ENCODE measurements around the gene UBE2I. TPM values are rescaled to one million over a fixed set of nuclear protein-coding genes. Genes with fewer than 3 reads are reported as not detected.
A peak's percentile ranks its signal among the peaks of the same experiment; 100 is the strongest.

The UBE2I gene
- total and polyA plus RNA-seq, 2 donors (not counting 1 experiment from before 2014, with no cell fraction given), result 42.1 to 142 TPM

DNA sequence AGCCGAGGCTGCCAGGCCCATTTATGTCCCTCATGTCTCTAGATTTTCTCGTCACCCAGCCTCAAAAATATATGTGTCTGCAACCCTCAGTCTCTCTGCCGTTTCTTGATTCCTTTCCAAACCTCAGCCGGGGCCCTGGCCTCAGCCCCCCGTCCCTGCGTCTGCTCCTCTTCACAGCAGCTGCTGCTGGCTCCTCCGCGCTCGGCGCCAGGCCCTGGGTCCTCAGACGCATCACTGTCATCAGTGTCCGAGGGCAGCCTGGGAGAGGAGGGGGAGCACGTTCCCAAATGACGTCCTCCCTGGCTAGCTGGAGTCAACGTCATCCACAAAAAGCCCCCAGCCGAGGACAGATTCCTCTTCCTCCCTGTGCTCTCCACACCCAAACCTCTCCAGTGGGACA, 39.9 kb downstream of the UBE2I start:
- H4K20me1 ChIP-seq (ENCODE audit: control insufficient read depth, extremely low read depth, insufficient read depth, low read length), result no peaks in the 10 kb centered on the region
- H3K4me2 ChIP-seq (ENCODE audit: extremely low read depth, insufficient read depth, low read length), result no peak overlapping the region
- no peak overlapping the region for H3K9ac ChIP-seq (ENCODE audit: insufficient read depth, low read length)
- DNase-seq (ENCODE audit: low read depth in 2 of 2), result no peak
- H3K9me3 ChIP-seq (ENCODE audit: control insufficient read depth, insufficient read depth, low read depth, low read length), result no peaks in the 10 kb centered on the region
- peaks cover 39% of the 10 kb centered on the region for H3K79me2 ChIP-seq (ENCODE audit: control insufficient read depth, insufficient read depth, low read length)
- TF ChIP-seq EZH2 (IDR thresholded peaks at IDR 0.05; ENCODE audit: low read length, missing control alignments), result no peak
- TF ChIP-seq, protein P1, sequence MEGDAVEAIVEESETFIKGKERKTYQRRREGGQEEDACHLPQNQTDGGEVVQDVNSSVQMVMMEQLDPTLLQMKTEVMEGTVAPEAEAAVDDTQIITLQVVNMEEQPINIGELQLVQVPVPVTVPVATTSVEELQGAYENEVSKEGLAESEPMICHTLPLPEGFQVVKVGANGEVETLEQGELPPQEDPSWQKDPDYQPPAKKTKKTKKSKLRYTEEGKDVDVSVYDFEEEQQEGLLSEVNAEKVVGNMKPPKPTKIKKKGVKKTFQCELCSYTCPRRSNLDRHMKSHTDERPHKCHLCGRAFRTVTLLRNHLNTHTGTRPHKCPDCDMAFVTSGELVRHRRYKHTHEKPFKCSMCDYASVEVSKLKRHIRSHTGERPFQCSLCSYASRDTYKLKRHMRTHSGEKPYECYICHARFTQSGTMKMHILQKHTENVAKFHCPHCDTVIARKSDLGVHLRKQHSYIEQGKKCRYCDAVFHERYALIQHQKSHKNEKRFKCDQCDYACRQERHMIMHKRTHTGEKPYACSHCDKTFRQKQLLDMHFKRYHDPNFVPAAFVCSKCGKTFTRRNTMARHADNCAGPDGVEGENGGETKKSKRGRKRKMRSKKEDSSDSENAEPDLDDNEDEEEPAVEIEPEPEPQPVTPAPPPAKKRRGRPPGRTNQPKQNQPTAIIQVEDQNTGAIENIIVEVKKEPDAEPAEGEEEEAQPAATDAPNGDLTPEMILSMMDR (conservative IDR thresholded peaks at IDR 0.05 in 1 of 2, IDR thresholded peaks at IDR 0.05 in 1 of 2; ENCODE audit: low read depth in 1 of 2, low read length in 2 of 2), result no peak
- no peak overlapping the region for H2AFZ ChIP-seq (ENCODE audit: low read length)
- H3K27me3 ChIP-seq (ENCODE audit: control insufficient read depth, insufficient read depth, low read length), result no peaks in the 10 kb centered on the region
- H3K4me1 ChIP-seq (ENCODE audit: control insufficient read depth, extremely low read depth, insufficient read depth, low read length), result peaks cover 5% of the 10 kb centered on the region
- no peak overlapping the region for H3K27ac ChIP-seq (ENCODE audit: insufficient read depth, low read length)
- H3K36me3 ChIP-seq (ENCODE audit: control insufficient read depth, insufficient read depth, low read length), result peaks cover 15% of the 10 kb centered on the region
- no peak overlapping the region for H3K4me3 ChIP-seq (replicated peaks in 1 of 4; ENCODE audit: control extremely low read depth in 1 of 4, insufficient read depth in 1 of 4, low read depth in 3 of 4, low read length in 4 of 4)

DNA sequence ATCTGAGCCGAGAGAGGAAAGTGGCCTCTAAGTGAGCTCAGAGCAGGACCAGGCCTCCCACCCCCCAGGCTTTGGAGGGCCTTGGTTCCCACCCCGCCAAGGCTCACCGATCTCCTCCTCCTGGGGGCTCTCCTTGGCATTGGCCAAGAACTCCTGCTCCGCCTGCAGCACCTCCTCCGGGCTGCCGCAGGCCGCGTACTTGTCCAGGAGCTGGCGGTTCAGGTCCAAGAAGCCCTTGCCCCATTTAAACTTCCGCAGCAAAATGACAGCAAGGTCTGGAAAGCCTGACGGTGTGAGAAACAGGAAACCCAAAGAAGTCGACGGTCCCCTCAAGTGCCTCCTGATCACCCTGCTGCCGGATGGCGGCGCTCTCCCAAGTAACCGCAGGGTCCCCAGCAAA, 40.5 kb downstream of the UBE2I start:
- no peak overlapping the region for H3K4me3 ChIP-seq (replicated peaks in 1 of 4; ENCODE audit: control extremely low read depth in 1 of 4, insufficient read depth in 1 of 4, low read depth in 3 of 4, low read length in 4 of 4)
- no peaks in the 10 kb centered on the region for H3K27me3 ChIP-seq (ENCODE audit: control insufficient read depth, insufficient read depth, low read length)
- no peaks in the 10 kb centered on the region for H4K20me1 ChIP-seq (ENCODE audit: control insufficient read depth, extremely low read depth, insufficient read depth, low read length)
- H3K36me3 ChIP-seq (ENCODE audit: control insufficient read depth, insufficient read depth, low read length), result peaks cover 15% of the 10 kb centered on the region
- H3K9me3 ChIP-seq (ENCODE audit: control insufficient read depth, insufficient read depth, low read depth, low read length), result no peaks in the 10 kb centered on the region
- no peak overlapping the region for H2AFZ ChIP-seq (ENCODE audit: low read length)
- DNase-seq (ENCODE audit: low read depth in 2 of 2), result no peak
- H3K4me1 ChIP-seq (ENCODE audit: control insufficient read depth, extremely low read depth, insufficient read depth, low read length), result peaks cover 5% of the 10 kb centered on the region
- peaks cover 43% of the 10 kb centered on the region for H3K79me2 ChIP-seq (ENCODE audit: control insufficient read depth, insufficient read depth, low read length)
- no peak for TF ChIP-seq EZH2 (IDR thresholded peaks at IDR 0.05; ENCODE audit: low read length, missing control alignments)
- TF ChIP-seq, protein P1 (conservative IDR thresholded peaks at IDR 0.05 in 1 of 2, IDR thresholded peaks at IDR 0.05 in 1 of 2; ENCODE audit: low read depth in 1 of 2, low read length in 2 of 2), result no peak
- H3K9ac ChIP-seq (ENCODE audit: insufficient read depth, low read length), result no peak overlapping the region
- H3K4me2 ChIP-seq (ENCODE audit: extremely low read depth, insufficient read depth, low read length), result no peak overlapping the region
- no peak overlapping the region for H3K27ac ChIP-seq (ENCODE audit: insufficient read depth, low read length)

DNA sequence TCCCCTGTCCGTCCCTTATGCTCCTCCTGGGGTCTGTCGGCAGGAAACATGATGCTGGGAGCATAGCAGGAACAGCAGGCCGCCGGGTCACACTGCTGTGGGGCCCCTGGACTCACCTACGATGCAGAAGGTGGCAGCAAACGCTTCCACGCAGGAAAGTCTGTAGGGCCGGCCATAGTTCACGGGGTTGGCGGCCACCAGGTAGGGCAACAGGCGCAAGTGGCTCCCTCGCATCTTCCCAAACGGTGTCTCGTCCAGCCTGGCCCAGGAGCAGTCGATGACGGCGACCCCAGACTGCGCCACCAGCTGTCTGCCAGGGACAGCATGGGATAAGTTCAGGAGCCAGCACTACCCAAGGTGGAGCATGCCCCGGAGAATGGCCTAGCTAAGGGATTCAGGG, 41.3 kb downstream of the UBE2I start:
- peaks cover 50% of the 10 kb centered on the region for H3K79me2 ChIP-seq (ENCODE audit: control insufficient read depth, insufficient read depth, low read length)
- H3K27ac ChIP-seq (ENCODE audit: insufficient read depth, low read length), result no peak overlapping the region
- peak overlapping the region; percentile 59 to 96 (median 82) for H3K4me3 ChIP-seq (replicated peaks in 1 of 4; ENCODE audit: control extremely low read depth in 1 of 4, insufficient read depth in 1 of 4, low read depth in 3 of 4, low read length in 4 of 4)
- DNase-seq (ENCODE audit: low read depth in 2 of 2), result no peak
- H3K9ac ChIP-seq (ENCODE audit: insufficient read depth, low read length), result peak overlapping the region; percentile 82
- no peaks in the 10 kb centered on the region for H3K27me3 ChIP-seq (ENCODE audit: control insufficient read depth, insufficient read depth, low read length)
- H3K4me1 ChIP-seq (ENCODE audit: control insufficient read depth, extremely low read depth, insufficient read depth, low read length), result peaks cover 5% of the 10 kb centered on the region
- peak overlapping the region; percentile 86 for H3K4me2 ChIP-seq (ENCODE audit: extremely low read depth, insufficient read depth, low read length)
- H2AFZ ChIP-seq (ENCODE audit: low read length), result no peak overlapping the region
- TF ChIP-seq EZH2 (IDR thresholded peaks at IDR 0.05; ENCODE audit: low read length, missing control alignments), result no peak
- TF ChIP-seq, protein P1 (conservative IDR thresholded peaks at IDR 0.05 in 1 of 2, IDR thresholded peaks at IDR 0.05 in 1 of 2; ENCODE audit: low read depth in 1 of 2, low read length in 2 of 2), result no peak
- H4K20me1 ChIP-seq (ENCODE audit: control insufficient read depth, extremely low read depth, insufficient read depth, low read length), result no peaks in the 10 kb centered on the region
- H3K9me3 ChIP-seq (ENCODE audit: control insufficient read depth, insufficient read depth, low read depth, low read length), result no peaks in the 10 kb centered on the region
- peaks cover 15% of the 10 kb centered on the region for H3K36me3 ChIP-seq (ENCODE audit: control insufficient read depth, insufficient read depth, low read length)

Measured in fibroblast of lung (primary cell).